ENCODE data around the gene HYI.

DNA sequence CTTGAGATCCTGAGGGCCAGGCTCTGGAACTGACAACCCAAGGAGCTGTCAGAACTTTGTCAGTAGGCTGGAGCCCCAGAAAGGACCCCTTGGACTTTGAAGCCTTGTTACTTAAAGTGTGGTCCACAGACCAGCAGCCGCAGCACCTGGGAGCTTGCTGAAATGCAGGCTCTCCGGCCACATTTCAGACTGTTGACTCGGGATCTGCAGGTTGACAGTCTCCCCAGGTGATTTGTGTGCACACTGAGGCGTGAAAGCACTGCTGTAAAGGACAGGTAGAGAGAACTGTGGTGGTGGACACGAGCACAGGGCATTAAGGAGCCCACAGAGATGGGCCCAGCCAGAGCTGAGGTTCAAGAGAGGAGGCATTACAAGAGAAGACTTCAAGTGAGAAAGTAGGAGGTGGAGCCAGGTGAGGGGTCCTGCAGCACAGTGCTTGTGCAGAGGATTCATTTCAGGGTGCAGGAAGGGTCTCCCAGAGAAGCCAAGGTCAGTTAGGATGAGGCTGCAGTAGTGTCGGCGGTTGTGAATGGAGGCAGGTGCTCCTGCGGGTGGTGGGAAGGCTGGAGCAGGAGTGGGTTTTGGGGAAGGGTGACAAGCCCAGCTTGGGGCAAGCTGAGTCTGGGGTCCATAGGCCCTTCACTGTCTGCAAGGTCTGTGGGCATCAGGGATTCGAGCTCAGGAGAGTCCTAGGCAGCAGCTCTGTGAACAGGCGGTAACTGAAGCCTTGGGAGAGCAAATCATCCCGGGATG lies 4.6 kb downstream of the HYI start:
- TF ChIP-seq, protein P1, sequence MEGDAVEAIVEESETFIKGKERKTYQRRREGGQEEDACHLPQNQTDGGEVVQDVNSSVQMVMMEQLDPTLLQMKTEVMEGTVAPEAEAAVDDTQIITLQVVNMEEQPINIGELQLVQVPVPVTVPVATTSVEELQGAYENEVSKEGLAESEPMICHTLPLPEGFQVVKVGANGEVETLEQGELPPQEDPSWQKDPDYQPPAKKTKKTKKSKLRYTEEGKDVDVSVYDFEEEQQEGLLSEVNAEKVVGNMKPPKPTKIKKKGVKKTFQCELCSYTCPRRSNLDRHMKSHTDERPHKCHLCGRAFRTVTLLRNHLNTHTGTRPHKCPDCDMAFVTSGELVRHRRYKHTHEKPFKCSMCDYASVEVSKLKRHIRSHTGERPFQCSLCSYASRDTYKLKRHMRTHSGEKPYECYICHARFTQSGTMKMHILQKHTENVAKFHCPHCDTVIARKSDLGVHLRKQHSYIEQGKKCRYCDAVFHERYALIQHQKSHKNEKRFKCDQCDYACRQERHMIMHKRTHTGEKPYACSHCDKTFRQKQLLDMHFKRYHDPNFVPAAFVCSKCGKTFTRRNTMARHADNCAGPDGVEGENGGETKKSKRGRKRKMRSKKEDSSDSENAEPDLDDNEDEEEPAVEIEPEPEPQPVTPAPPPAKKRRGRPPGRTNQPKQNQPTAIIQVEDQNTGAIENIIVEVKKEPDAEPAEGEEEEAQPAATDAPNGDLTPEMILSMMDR (IDR thresholded peaks at IDR 0.05), result no peak
- no peak for TF ChIP-seq POLR2A (IDR thresholded peaks at IDR 0.05)
